NCI-H69 (cell line): ENCODE results near the gene CRIP3.

ENCODE experiments used
- DNase-seq: peaks from one replicate; lab custom pipeline; 2025; lab: John Stamatoyannopoulos, UW

CRIP3 gene

GRCh38 chr6:43273707-43274106 is 34.9 kb downstream of the CRIP3 start:
- DNase-seq = peak; percentile 21

- peak; percentile 21 for DNase-seq
Measured at GRCh38 chr6:43271944-43272343, 36.7 kb downstream of the CRIP3 start.

GRCh38 chr6:43271103-43271815 is 37.4 kb downstream of the CRIP3 start:
- DNase-seq = peak; percentile 24

GRCh38 chr6:43269273-43270007 is 39.2 kb downstream of the CRIP3 start:
- peak; percentile 65 for DNase-seq

- no peak for DNase-seq
Measured at GRCh38 chr6:43268782-43269272, 39.8 kb downstream of the CRIP3 start.

GRCh38 chr6:43268355-43268700 is 40.3 kb downstream of the CRIP3 start:
- DNase-seq = peak; percentile 47

GRCh38 chr6:43267619-43268354 is 40.8 kb downstream of the CRIP3 start:
- DNase-seq = peak; percentile 75

GRCh38 chr6:43265564-43265963 is 43.1 kb downstream of the CRIP3 start:
- no peak for DNase-seq

- no peak for DNase-seq
Measured at GRCh38 chr6:43264599-43265145, 44.0 kb downstream of the CRIP3 start.

- DNase-seq = peak; percentile 72
Measured at GRCh38 chr6:43263314-43264178, 45.1 kb downstream of the CRIP3 start.

- DNase-seq = no peak
Measured at GRCh38 chr6:43262780-43263313, 45.8 kb downstream of the CRIP3 start.

- peak; percentile 72 for DNase-seq
Measured at GRCh38 chr6:43262000-43262779, 46.4 kb downstream of the CRIP3 start.

- no peak for DNase-seq
Measured at GRCh38 chr6:43261198-43261597, 47.4 kb downstream of the CRIP3 start.

- DNase-seq = no peak
Measured at GRCh38 chr6:43260791-43261190, 47.8 kb downstream of the CRIP3 start.

GRCh38 chr6:43258807-43259686 is 49.6 kb downstream of the CRIP3 start:
- DNase-seq = no peak

- DNase-seq = no peak
Measured at GRCh38 chr6:43258180-43258579, 50.4 kb downstream of the CRIP3 start.

GRCh38 chr6:43257367-43258145 is 51.1 kb downstream of the CRIP3 start:
- no peak for DNase-seq

GRCh38 chr6:43256670-43257366 is 51.8 kb downstream of the CRIP3 start:
- DNase-seq = no peak
